HG03039 (cell line): ENCODE measurements around the gene PLA2G2C.

Experiments
- ATAC-seq: cut with Tn5 transposase; IDR thresholded peaks from one replicate; pipeline ENCODE4 v1.9.1; 2021; ENCODE audit warnings: mild to moderate bottlenecking, moderate library complexity; ENCODE audit not compliant: unreplicated experiment

Gene PLA2G2C

DNA sequence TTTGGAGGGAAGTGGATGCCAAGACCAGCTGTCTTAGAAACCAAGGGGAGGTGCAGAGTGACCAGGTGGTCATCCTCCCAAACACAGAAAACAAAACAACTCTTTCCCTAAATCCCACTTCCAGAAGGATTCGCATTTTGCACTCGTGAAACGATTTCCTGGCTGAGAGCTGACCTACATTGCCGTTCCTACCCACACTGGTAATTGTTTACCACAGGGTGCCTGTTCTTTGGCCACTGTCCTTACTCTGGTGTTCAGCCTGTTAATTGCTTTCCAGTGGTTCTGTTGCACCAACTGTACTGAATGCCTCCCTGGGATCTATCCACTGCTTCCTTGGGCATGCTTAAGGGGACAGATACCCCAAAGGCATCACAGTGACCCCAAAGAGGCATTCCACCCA lies 23.2 kb upstream of the PLA2G2C start:
- no peak for ATAC-seq

DNA sequence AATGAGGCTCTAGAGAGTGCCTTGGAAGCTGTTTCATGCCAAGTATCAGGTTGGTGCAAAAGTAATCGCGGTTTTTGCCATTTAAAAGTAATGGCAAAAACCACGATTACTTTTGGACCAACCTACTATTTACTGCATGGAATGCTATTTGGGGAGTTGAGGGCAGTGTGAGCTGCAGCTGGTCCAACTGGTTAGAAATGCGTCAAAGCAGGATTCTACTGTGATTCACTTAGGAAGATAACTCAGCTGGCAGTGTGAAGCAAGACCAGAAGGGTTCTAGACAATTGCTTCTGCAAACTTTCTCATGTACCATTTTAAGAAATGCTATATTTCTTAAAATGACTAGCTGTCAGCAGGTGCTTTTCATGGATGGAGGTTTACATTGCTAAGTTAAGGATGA lies 21.2 kb upstream of the PLA2G2C start:
- no peak for ATAC-seq

DNA sequence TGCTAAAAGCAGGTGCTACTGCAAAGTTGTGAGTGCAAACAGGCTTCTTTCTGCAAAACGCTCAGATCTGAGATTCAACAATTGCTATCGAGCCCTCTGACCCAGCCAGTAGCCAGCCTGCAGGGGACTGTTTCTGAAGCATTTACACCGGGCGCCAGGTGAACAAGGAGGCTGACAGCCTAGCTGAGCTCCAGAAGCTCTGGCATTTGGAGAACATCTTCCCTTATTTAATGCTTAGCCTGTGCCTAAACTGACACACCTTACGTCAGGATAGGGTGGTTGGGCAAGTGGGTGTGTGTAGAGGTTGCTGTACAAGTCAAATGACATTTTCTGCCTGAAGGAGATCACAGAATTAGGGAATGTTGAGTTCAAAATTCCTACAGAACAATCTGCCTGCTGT lies 15.8 kb upstream of the PLA2G2C start:
- no peak for ATAC-seq

DNA sequence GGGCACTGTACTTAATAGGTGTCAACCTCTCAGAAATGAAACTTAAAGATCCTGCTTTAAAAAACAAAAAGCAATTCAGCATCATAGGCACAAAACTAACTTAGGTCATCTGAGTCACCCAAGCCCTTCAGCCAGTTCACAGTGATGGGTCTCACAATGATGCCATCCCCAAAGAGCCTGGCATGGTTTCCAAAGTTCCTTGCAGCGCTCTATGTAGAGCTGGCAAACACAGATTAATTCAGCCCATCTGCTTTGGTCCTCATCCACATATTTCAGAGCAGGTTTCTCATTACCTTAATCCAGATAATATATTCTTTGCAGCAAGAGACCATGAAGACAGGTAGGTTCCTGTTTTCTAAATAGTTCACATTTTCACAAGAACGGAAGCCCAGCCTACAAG lies 14.6 kb upstream of the PLA2G2C start:
- ATAC-seq: no peak

DNA sequence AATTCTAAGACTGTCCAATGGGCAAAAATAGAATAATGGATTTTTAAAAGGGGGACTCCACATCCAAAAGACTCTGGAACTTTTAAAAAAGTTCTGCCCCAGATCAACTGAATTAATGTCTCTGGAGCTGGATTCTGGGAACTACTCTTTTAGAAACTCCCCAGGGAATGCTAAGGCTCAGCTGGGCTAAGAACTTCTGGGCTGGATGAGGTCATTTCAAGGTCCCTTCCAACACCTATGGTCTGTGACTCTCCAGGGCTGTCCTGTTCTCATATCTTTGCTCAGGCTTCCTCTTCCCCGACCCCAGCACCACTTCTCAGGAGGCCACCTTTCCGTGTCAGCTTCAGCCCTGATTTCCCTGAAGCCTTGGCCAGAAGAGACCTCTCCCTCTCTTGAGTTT lies 13.5 kb upstream of the PLA2G2C start:
- ATAC-seq: no peak

DNA sequence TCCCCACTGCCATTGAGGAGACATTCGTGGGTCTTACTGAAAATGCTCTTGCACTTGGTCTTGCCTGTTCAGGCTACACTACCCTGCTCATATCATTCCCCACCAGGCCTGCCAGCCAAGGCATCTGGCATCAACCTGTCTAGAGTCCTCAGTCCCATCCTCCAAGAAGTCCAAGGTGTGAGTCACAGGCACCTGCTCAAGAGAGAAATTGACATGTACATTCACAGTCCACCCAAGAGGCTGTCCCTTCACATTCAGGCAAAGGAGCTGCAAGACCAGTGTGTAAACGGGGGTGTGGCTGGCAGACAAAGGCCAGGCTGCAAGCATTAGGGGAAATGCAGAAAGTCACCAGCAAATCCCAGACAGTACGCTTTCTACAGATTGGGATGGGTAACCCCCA lies 13.1 kb upstream of the PLA2G2C start:
- ATAC-seq: no peak

DNA sequence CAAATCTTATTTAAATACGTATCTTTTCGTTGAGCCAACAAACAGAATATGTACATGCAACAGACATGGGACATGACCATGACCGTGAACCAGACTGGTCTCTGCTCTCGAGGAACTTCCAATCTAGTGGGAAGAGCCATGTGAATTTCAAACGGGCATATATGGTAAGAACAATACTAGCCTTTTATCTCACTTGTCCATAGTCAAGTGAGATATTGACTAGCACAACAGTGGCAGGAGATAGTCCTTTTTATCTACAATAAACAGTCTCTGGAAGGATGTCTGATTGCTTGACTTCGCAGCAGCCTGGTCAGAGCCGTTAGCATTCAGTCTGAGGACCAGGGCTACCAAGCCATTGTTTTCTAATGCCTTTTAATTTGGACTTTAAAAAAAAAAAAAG lies 12.6 kb upstream of the PLA2G2C start:
- ATAC-seq: no peak

DNA sequence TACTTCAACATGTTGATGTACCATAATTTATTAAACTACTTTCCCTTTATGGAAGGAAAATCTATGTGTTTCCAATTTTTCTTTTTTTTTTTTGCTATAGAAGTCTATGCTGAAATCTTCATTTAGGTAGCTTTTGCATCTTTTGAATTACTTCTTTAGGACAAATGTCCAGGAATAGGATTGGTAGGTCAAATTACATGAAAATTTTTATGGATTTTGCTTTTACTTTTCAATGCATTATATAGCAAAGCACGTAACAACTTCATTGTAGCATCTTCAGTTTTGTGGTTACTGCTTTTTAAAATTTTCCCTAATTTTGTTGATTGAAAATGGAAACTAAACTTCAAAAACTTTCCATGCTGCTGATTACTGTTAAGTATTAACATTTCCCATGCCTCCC lies 12.0 kb upstream of the PLA2G2C start:
- no peak for ATAC-seq

DNA sequence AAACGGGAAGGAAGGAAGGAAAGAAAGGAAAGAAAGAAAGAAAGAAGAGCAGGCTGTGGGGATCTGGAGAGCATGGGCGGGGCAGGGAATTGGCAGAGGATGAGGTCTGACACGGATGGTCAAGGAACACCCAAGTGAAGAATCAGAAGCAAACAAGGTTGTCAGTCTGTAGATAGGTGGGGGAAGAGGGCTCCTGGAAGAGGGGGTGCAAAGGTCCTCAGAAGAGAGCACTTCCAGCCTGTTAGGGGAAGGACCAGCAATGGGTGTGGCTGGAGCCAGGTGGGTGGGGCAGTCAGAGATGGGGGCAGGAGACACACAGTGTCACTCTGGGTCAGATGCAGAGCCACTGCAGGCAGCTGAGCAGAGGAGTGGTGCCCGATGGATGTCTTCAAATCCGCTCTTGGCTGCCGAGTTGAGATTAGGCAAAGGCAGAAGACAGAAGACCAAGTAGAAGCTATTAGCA lies 11.0 kb upstream of the PLA2G2C start:
- ATAC-seq: no peak

DNA sequence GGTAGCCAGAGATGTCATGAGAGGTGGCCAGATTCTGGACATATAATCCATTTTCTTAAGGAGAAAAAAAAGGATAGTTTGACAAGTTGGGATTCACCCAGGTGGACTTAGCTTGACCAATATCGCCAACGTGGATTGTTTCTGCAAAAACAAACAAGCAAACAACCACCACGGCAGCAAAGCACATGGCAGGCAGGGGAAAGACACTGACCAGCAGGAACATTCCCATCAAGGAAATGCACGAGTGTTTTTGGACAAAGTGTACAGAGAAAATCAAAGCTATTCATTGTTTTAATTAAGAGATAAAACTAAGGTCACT lies 9.1 kb upstream of the PLA2G2C start:
- ATAC-seq: no peak

DNA sequence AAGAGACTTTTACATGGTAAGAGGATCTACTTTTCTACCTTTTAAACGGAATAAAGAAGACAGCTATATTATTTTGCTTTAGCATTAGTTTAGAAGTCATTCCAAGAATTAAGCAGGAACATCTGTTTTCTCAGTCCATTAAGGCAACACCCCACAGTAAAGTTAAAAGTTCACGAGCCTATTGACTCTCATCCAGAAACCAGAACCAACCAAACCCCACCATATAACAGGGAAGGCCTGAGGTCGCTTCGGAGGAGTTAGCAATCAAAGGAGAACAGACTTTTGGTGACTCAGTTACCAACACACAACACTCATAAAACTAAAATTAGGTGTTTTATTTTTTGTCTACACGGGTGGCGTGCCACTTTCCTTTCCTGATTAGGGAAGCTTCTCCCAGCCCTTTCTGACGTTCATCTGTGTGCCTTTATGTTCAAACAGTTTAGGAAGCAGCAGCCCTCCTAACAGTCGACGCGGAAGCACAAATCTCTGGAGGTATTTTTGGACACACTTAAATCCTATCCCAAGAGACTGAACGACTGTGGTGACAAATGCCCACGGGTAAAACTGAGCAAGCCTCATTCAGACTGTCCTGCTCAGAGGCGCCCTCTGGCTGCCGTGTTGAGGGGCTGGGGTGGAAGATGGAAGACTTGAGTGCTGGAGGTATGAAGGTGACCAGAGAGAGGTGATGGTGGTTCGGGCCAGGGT lies 8.6 kb upstream of the PLA2G2C start:
- no peak for ATAC-seq

DNA sequence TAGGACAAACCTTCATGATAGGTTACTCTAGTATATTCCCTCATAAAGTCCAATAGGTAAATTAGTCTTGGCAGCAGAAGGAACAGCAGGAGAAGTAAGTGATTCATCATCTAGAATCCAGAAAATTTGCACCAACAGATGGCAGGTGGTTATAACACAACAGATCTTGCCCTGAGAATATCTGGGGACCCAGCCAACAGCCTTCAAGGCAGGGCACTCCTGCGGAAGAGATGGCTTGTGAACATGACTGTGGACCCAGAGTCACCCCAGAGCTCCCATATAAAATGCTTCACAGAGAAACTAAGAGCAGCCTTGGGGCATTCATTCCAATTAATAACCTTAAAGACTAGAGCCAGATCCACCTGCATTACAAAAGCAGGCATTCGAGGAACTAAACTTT lies 7.9 kb upstream of the PLA2G2C start:
- no peak for ATAC-seq

DNA sequence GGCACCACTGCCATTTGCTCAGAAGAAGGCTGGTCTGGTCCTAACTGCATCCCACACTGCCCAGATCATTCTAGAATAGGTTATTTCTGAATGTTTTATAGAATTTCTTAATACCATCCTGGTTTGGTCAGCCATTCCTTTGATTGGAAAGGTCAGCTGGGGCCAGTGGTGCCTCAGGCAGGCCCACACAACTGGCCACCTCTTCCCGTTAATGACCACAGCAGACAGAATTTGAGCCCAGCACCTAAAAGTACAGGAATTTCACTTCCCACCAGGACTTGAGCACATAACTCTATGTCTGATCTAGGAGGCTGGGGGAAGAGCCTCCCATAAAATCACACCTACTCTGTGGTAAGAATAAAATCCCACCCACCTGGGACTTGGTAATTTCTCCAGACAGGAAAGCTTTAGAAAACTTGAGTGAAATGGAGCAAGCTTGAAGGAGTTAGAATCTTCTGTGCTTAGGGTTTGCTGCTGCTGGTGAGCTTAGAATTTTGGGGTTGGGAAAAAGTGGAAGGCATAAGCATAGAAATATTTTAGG lies 6.6 kb upstream of the PLA2G2C start:
- ATAC-seq: no peak

DNA sequence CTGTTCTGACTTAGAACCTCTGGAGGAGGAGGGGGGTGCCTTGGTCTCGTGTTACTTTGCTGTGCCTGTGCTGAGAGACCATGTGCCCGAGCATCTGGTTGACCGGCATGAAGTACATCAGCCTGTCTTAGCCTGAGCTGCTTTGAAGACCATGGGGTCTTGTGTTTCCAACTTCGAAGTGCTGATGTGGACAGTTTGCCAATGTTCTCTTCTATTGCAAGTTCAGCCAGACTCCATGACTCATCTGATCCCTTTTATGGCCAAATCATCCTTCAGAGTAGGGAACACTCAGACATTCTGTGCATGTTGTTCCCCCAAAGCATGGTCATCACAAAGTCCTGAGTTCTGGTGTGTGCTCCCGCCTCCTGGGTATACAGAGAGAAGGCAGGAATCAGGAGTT lies 6.0 kb upstream of the PLA2G2C start:
- ATAC-seq: no peak

DNA sequence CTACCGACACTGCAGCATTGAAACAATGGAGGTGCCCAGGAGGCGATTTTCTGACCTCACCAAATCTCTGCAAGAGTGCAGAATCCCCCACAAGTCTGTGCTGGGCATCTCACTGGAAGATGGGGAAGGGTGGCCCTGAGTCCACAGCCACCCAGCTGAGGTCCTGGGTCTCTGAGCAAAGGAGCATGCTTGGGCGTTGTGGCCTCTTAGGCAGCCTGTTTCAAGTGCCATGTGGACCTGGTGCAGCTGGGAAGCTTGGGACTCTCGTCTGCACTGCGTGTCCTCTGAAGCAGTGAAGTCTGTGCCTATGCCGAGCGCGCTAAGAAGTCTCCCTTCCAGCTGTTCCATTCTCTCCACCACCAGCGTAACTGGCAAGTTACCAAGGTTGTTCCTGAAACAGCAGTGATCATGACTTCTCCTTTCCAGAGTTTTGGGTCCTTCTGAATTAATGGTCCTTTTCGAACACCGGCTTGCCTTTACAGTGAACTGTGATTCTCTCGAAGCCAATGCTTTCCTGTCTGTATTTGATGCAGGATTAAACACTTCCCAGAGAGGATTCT lies 5.0 kb upstream of the PLA2G2C start:
- ATAC-seq: no peak

DNA sequence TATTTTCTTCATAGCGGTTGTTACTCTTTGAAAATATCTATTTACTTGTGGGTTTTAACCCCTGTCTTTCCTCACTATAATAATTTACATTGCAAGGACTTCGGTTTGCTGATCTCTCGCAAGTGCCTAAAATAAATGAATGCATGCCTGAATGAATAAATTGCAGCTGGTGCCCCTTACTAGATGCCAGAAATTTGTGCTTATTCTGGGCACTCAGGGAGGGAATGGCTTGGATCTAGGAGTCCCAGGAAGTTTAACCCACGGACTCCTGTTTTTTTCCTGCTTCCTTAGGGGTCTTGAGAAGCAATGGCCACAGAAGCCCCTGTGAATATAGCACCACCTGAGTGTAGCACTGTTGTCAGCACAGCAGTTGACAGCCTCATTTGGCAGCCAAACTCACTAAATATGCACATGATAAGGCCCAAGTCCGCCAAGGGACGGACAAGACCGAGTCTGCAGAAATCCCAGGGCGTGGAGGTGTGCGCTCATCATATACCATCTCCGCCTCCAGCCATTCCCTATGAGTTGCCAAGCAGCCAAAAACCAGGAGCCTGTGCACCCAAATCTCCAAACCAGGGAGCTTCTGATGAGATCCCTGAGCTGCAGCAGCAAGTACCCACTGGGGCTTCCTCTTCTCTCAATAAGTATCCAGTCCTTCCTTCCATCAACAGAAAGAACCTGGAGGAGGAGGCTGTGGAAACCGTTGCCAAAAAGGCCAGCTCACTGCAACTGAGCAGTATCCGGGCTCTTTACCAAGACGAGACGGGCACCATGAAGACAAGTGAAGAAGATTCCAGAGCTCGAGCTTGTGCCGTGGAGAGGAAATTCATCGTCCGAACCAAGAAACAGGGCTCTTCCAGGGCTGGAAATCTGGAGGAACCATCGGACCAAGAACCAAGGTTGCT lies 4.2 kb upstream of the PLA2G2C start:
- no peak for ATAC-seq

DNA sequence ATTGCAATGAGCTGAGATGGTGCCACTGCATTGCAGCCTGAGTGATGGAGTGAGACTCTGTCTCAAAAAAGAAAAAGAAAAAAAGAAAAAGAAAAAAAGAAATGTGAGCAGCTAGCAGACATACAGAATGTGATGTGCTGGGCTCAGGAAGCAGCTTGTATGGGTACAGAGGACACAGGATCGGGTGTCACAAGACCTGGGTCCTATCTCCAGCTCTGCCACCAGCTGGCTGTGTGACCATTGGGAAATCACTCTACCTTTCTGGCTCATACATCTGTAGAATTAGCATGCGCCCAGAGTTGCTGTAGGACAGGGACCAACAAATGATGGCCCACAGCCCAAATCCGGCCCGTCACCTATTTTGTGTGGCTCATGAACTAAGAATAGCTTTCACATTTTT lies 3.3 kb upstream of the PLA2G2C start:
- no peak for ATAC-seq

DNA sequence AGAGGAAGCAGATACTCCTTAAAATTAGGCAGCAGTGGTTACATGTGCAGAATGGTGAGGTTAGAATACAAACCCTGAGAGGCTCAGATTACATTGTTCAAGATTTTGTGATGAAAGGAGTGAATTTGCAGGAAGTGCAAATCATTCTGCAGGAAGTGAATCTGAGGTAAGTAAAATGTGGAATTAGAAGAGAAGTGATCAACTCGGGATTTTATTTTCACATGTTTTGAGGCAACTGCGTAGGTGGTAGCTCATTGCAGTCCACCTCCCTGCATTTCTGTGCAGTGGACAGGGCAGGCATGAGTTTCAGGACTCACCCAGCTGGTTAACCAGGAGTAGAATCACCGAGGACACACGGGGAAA lies 2.1 kb upstream of the PLA2G2C start:
- ATAC-seq: no peak

DNA sequence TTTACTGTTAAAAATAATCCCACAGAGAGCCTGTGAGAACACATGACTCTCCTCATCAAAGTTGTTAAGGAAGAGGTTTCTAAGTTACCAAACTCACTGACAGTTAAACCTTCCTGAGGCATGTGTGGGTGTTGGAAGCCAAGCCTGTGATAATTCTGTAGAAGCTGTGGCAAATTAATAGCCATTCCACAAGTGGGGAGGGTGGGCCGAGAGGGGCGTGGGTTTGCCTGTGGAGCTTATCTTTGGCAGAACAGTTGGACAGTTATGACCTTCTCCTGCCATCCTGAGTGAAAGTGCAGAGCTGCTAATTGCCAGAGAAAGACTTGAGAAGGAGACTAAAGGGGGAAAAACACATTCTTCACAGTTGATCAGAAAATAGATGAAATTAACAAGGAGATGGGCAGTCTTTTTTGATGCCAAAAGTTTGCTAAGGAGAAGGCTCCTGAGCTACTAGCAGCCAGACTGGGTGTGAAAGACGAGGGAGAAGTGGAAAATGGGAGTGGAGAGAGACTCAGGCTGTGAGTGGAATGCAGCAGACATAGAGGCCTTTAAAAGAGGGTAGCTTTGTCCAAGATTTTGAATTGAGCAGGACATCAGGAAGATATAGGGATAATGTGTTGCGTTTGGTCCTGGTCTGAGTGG lies 1.6 kb upstream of the PLA2G2C start:
- no peak for ATAC-seq

DNA sequence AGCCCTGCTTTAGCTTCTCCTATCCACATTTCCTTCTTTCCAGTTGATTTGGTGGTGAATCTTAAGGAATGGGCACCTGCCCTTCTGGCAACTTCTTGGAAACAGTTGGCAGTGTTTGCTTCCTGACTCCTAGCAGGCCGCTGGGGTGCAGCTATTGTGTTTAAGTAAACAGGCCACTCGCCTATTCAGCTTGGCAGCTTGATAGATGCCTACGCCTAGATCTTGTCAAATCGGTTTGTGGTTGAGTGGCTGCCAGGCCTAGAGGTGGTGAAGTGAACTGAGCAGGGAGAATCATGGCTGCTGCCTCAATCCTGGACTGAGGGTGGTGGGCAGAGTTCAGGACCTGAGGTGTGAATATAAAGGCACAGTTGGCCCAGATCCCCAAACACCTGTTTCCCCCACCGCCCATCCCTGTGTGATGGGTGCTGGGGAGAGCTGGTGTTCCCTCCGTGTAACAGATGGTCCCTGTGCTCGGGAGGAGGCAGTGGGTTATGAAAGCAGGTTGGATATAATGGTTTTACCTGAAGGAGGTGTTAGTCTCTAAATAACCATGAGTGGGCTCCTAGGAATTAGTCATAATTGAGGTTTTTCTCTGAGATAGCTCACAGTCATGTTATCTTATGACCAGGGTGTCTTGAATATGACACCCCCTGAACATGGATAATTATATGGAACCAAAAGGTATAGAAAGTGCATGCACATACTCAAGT lies 940 bp upstream of the PLA2G2C start:
- no peak for ATAC-seq
